Stimulated activated naive CD8-positive, alpha-beta T cell treated with anti-CD3 and anti-CD28 coated beads, Interleukin-15, Interleukin-2, amounts not matched to agents 100 ng/mL and 50 ng/mL, for 24 hours (primary cell): ENCODE measurements around the gene PERM1.
"Not testable (repeated sequence)": the region's sequence is repeated elsewhere in the genome, so short reads cannot be mapped to it uniquely, and the experiment has no call there.

Experiments used
- H3K27ac Mint-ChIP-seq: one replicate; pipeline ENCODE4 v1.8.0; 2021; ENCODE audit warnings: mild to moderate bottlenecking, mixed read lengths
- H3K27me3 Mint-ChIP-seq: one replicate; pipeline ENCODE4 v1.8.0; 2021; ENCODE audit warnings: mixed read lengths
- H3K36me3 Mint-ChIP-seq: one replicate; pipeline ENCODE4 v1.8.0; 2021; ENCODE audit warnings: low read depth, mixed read lengths
- H3K4me1 Mint-ChIP-seq: one replicate; pipeline ENCODE4 v1.8.0; 2021; ENCODE audit warnings: low read depth, mixed read lengths
- H3K4me3 Mint-ChIP-seq: one replicate; pipeline ENCODE4 v1.8.0; 2021; ENCODE audit warnings: mild to moderate bottlenecking, mixed read lengths
- H3K9me3 Mint-ChIP-seq: one replicate; pipeline ENCODE4 v1.8.0; 2021; ENCODE audit warnings: mixed read lengths

The PERM1 gene

GRCh38 chr1:1020415-1021009, 38.6 kb upstream of the PERM1 start:
- Mint-ChIP-seq H3K27me3 (no peaks in the 10 kb centered on the region), H3K4me1 (peaks cover 10% of the 10 kb centered on the region), H3K27ac (no peak overlapping the region), H3K9me3 (no peaks in the 10 kb centered on the region), H3K4me3 (no peak overlapping the region), H3K36me3 (no peaks in the 10 kb centered on the region)

- Mint-ChIP-seq H3K27me3 (no peaks in the 10 kb centered on the region), H3K27ac (no peak within 1 kb of the TSS), H3K4me1 (peaks cover 13% of the 10 kb centered on the region), H3K36me3 (no peaks in the 10 kb centered on the region), H3K9me3 (no peaks in the 10 kb centered on the region), H3K4me3 (peak within 1 kb of the TSS; percentile 56)
Measured at GRCh38 chr1:1020000-1020404, 38.1 kb upstream of the PERM1 start, which contains the start of gene AGRN. Gene AGRN (plus strand): TSS chr1:1020120. CDS start chr1:1020173, 53 bp downstream.

- Mint-ChIP-seq H3K9me3 (no peaks in the 10 kb centered on the region), H3K27me3 (no peaks in the 10 kb centered on the region), H3K4me1 (peaks cover 19% of the 10 kb centered on the region), H3K36me3 (no peaks in the 10 kb centered on the region), H3K27ac (no peak overlapping the region), H3K4me3 (peak overlapping the region; percentile 56)
Measured at GRCh38 chr1:1019122-1019999, 37.5 kb upstream of the PERM1 start.

DNA sequence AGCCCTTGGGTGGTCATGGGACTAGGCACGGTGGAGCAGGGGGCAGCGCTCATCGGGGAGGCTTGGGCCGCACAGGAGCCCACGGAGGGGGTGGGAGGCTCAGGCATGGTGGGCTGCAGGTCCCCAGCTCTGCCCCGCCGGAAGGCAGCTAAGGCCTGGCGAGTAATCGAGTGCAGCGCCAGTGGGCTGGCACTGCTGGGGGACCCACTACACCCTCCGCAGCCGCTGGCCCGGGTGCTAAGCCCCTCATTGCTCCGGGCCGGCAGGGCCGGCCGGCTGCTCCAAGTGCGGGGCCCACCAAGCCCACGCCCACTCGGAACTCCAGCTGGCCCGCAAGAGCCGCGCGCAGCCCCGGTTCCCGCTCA, 36.4 kb upstream of the PERM1 start:
- peaks cover 30% of the 10 kb centered on the region for H3K4me1 Mint-ChIP-seq
- not testable (repeated sequence) for H3K27ac Mint-ChIP-seq, H3K27me3 Mint-ChIP-seq, H3K9me3 Mint-ChIP-seq, H3K36me3 Mint-ChIP-seq, H3K4me3 Mint-ChIP-seq

GRCh38 chr1:1017397-1018320, 35.8 kb upstream of the PERM1 start:
- H3K27me3 Mint-ChIP-seq, H3K9me3 Mint-ChIP-seq, H3K27ac Mint-ChIP-seq, H3K36me3 Mint-ChIP-seq: not testable (repeated sequence)
- Mint-ChIP-seq H3K4me1 (peaks cover 36% of the 10 kb centered on the region), H3K4me3 (peak overlapping the region; percentile 49)

GRCh38 chr1:1014799-1015681, 33.1 kb upstream of the PERM1 start:
- H3K36me3 Mint-ChIP-seq, result peaks cover 5% of the 10 kb centered on the region
- H3K27me3 Mint-ChIP-seq, result no peaks in the 10 kb centered on the region
- peak overlapping the region; percentile 98 for H3K27ac Mint-ChIP-seq
- H3K9me3 Mint-ChIP-seq, result no peaks in the 10 kb centered on the region
- peaks cover 39% of the 10 kb centered on the region for H3K4me1 Mint-ChIP-seq
- peak overlapping the region; percentile 93 for H3K4me3 Mint-ChIP-seq

DNA sequence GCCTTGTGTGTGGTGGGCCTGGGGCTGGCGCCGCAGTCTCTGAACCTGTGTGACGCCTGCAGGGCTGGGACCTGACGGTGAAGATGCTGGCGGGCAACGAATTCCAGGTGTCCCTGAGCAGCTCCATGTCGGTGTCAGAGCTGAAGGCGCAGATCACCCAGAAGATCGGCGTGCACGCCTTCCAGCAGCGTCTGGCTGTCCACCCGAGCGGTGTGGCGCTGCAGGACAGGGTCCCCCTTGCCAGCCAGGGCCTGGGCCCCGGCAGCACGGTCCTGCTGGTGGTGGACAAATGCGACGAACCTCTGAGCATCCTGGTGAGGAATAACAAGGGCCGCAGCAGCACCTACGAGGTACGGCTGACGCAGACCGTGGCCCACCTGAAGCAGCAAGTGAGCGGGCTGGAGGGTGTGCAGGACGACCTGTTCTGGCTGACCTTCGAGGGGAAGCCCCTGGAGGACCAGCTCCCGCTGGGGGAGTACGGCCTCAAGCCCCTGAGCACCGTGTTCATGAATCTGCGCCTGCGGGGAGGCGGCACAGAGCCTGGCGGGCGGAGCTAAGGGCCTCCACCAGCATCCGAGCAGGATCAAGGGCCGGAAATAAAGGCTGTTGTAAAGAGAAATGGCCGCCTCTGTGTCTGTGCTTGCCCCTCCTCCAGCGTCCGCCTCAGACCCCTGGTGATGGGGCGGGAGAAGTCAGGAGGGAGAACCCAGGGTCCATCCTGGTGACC, 32.2 kb upstream of the PERM1 start:
- peak overlapping the region; percentile 98 for H3K27ac Mint-ChIP-seq

DNA sequence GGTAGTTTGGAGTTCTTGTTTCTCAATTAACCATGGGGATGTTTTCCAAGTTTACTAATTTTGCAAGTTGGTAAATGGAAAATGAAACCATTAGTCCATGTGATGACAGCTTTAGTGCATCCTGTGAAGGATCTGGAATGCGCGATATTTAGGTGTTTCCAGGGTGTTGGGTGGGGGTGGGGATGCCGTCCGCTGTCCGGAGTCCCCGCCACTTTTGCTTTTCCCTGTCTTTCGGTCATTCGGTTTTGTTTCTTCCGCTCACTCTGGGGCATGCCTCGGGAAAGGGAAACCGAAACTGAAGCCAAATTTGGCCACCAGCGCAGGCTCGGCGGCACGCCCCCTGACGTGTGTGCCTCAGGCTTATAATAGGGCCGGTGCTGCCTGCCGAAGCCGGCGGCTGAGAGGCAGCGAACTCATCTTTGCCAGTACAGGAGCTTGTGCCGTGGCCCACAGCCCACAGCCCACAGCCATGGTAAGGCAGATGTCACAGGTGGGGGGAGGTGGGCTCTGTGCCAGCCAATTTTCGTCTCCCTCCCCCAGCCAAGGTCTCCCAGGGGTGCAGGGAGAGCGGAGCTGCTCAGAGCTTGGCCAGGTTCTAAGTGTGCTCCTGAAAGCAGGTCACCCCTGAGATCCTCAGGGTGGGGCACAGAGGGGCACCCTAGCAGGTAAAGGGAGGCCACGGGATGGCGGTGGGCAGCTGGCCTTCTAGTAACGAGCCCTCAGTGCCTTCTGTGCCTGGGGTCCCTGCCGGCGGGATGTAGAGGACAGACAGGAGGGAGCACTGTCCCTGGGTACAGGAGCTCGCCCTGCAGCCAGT, 31.4 kb upstream of the PERM1 start, which contains the start of gene ISG15:
Gene ISG15 (plus strand): TSS at position 393 of the 817 bp plus-strand sequence. CDS start 77 bp downstream, at position 470.
- H3K4me3 Mint-ChIP-seq, result peak within 1 kb of the TSS; percentile 93
- no peaks in the 10 kb centered on the region for H3K9me3 Mint-ChIP-seq
- peaks cover 4% of the 10 kb centered on the region for H3K27me3 Mint-ChIP-seq
- H3K4me1 Mint-ChIP-seq, result peaks cover 42% of the 10 kb centered on the region
- H3K27ac Mint-ChIP-seq, result peak within 1 kb of the TSS; percentile 98
- H3K36me3 Mint-ChIP-seq, result peaks cover 5% of the 10 kb centered on the region

More for the DNA sequence above, 32.2 kb upstream of the PERM1 start:
- no peaks in the 10 kb centered on the region for H3K9me3 Mint-ChIP-seq
- peaks cover 1% of the 10 kb centered on the region for H3K27me3 Mint-ChIP-seq
- peak overlapping the region; percentile 93 for H3K4me3 Mint-ChIP-seq
- H3K36me3 Mint-ChIP-seq, result peaks cover 5% of the 10 kb centered on the region
- peaks cover 40% of the 10 kb centered on the region for H3K4me1 Mint-ChIP-seq

DNA sequence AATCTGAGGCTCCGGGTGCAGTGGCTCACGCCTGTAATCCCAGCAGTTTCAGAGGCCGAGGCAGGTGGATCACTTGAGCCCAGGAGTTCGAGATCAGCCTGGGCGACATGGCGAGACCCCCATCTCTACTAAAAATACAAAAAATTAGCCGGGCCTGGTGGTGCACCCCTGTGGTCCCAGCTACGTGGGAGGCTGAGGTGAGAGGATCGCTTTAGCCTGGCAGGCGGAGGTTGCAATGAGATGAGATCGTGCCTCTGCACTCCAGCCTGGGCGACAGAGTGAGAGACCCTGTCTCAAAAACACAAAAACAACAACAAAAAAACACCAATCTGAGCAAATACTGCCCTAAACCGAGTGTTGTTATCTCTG, 30.8 kb upstream of the PERM1 start:
- H3K36me3 Mint-ChIP-seq, H3K9me3 Mint-ChIP-seq, H3K27me3 Mint-ChIP-seq: not testable (repeated sequence)
- Mint-ChIP-seq H3K27ac (peak overlapping the region; percentile 98), H3K4me1 (peaks cover 42% of the 10 kb centered on the region), H3K4me3 (peak overlapping the region; percentile 93)

DNA sequence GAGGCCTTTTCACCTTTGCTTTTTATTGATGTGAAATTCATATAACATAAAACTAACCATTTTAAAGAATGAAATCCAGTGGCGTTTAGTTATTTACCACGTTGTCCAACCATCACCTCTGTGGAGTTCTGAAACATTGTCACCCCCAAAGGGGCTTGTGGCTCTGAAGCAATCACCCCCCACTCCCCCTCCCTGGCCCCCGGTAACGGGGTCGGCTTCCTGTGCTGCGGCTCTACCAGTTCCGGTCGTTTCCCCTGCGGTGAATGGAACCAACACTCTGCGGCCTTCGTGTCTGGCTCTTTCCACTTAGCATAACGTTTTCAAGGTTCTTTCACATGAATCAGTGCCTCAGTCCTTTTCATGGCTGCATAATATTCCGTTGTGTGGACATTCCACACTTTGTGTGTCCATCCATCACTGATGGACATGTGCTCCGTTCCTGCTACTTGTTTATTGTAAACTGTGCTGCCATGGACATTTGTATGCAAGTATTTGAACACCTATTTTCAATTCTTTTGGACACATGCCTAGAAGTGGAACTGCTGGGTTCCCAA, 29.6 kb upstream of the PERM1 start:
- no peak overlapping the region for H3K27ac Mint-ChIP-seq
- H3K36me3 Mint-ChIP-seq, result peaks cover 5% of the 10 kb centered on the region
- H3K27me3 Mint-ChIP-seq, result peaks cover 11% of the 10 kb centered on the region
- H3K9me3 Mint-ChIP-seq, result no peaks in the 10 kb centered on the region
- peaks cover 37% of the 10 kb centered on the region for H3K4me1 Mint-ChIP-seq
- no peak overlapping the region for H3K4me3 Mint-ChIP-seq

GRCh38 chr1:1010131-1010530, 28.2 kb upstream of the PERM1 start:
- not testable (repeated sequence) for H3K9me3 Mint-ChIP-seq, H3K4me3 Mint-ChIP-seq, H3K36me3 Mint-ChIP-seq, H3K27ac Mint-ChIP-seq
- Mint-ChIP-seq H3K4me1 (peaks cover 38% of the 10 kb centered on the region), H3K27me3 (peaks cover 14% of the 10 kb centered on the region)

GRCh38 chr1:1006305-1007159, 24.6 kb upstream of the PERM1 start:
- Mint-ChIP-seq H3K36me3 (no peaks in the 10 kb centered on the region), H3K27me3 (peaks cover 36% of the 10 kb centered on the region), H3K4me3 (no peak overlapping the region)

More at GRCh38 chr1:1006305-1007159, 24.6 kb upstream of the PERM1 start:
- Mint-ChIP-seq H3K27ac (no peak overlapping the region), H3K4me1 (peaks cover 14% of the 10 kb centered on the region), H3K9me3 (no peaks in the 10 kb centered on the region)
